GM12864 (cell line): ENCODE measurements around the gene BICC1.

Source experiments
- DNase-seq: peaks from one replicate; pipeline ENCODE4 v3.0.0-alpha.2; 2011; ENCODE audit warnings: low read depth
- H3K4me3 ChIP-seq: 2 replicates; pipeline ENCODE4 v1.5.1; 2011; ENCODE audit warnings: mild to moderate bottlenecking, low read depth, low read length, control low read depth
- TF ChIP-seq, protein P1 (sequence below): IDR thresholded peaks from 2 replicates; pipeline ENCODE4 v1.5.1; 2011; ENCODE audit warnings: low read depth, mild to moderate bottlenecking, moderate library complexity, low read length, control low read depth, inconsistent platforms; ENCODE audit errors: missing control alignments

Gene BICC1

DNA sequence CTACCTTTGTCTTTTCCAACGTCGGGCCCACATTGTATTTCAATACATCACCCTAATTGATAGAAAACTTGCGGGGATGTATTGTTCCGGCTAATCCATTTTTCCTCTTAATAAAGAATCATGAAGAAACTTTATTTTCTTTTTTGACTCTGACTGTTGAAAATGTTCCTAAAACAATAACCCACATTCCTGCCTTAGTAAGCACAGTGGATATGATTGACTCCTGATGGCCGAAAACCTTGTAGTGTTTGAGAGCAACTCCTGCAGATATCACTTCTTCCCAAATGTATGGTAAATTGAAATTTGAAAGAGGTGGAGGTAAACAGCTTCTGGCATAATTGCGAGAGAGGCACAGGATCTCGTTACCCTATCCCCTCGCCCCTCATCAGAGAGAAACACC lies 65.7 kb downstream of the BICC1 start:
- no peak overlapping the region for H3K4me3 ChIP-seq
- TF ChIP-seq, protein P1, sequence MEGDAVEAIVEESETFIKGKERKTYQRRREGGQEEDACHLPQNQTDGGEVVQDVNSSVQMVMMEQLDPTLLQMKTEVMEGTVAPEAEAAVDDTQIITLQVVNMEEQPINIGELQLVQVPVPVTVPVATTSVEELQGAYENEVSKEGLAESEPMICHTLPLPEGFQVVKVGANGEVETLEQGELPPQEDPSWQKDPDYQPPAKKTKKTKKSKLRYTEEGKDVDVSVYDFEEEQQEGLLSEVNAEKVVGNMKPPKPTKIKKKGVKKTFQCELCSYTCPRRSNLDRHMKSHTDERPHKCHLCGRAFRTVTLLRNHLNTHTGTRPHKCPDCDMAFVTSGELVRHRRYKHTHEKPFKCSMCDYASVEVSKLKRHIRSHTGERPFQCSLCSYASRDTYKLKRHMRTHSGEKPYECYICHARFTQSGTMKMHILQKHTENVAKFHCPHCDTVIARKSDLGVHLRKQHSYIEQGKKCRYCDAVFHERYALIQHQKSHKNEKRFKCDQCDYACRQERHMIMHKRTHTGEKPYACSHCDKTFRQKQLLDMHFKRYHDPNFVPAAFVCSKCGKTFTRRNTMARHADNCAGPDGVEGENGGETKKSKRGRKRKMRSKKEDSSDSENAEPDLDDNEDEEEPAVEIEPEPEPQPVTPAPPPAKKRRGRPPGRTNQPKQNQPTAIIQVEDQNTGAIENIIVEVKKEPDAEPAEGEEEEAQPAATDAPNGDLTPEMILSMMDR, result no peak
- DNase-seq, result no peak

DNA sequence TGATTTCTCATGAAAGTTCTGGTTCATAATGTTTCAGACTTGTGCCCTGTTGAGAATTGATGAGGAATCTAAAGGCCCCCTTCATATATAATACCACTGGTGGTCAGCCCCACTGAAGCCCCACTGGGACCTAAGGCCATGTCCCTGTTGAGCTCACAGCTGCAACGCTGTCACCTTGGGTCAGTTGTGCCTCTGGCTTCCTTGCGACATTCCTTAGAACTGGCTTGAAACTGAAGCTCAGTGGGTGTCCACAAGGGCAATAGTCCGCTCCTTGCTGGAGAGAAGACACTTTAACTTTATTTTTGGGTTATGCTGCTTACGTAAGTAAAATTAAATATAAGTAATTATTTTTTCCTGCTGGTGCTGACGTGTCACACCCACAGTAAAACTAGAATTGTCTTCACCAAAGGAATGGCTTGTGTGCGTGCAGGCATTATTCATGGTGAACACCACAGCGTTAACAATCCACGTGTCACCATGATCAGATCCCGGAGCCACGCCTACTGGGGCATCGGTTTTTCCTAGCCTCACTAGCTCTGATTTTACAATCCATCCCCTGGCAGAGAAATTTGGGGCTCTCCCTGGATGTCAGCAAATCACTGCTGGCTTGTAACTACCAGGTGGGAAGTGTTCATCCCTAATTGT lies 66.5 kb downstream of the BICC1 start:
- H3K4me3 ChIP-seq, result no peak overlapping the region
- DNase-seq, result no peak
- TF ChIP-seq, protein P1, result no peak

DNA sequence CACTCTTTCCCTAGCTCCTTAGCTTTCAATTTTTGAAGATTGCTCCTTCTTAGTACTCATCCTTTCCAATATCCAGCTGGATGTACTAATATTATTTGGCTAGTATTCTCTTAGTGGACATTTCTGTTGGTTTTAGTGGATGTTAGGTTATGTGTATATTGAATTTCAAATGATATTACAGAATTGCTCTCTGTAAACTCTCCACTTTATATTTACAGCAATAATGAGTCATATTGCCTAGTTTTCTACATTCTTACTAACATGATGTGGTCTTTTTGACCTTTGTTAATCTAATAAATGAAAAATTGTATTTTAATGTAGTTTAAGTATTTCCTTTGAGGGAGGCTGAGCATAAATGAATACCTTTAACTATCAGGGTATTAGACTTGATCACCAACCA lies 69.4 kb downstream of the BICC1 start:
- DNase-seq, result no peak
- no peak overlapping the region for H3K4me3 ChIP-seq
- TF ChIP-seq, protein P1, result no peak

DNA sequence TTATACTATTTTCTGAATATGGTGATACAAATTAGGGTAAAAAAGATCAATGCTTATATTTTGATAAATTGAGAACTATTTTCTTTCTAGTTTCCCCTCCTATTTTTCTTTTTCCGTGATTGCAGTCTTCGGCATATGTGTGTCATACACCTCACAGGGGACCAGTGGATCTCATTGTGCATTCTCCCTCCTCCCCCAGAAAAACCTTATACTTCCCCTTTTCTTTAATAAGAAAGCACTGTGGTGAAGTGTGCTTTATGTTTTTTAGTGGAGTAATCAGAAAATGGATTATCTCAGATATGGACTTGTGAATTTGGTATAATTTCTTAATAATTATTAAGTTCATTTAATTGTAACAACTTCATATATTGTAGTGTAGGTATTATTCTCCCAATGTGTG lies 72.8 kb downstream of the BICC1 start:
- TF ChIP-seq, protein P1, result no peak
- no peak overlapping the region for H3K4me3 ChIP-seq
- DNase-seq, result no peak

DNA sequence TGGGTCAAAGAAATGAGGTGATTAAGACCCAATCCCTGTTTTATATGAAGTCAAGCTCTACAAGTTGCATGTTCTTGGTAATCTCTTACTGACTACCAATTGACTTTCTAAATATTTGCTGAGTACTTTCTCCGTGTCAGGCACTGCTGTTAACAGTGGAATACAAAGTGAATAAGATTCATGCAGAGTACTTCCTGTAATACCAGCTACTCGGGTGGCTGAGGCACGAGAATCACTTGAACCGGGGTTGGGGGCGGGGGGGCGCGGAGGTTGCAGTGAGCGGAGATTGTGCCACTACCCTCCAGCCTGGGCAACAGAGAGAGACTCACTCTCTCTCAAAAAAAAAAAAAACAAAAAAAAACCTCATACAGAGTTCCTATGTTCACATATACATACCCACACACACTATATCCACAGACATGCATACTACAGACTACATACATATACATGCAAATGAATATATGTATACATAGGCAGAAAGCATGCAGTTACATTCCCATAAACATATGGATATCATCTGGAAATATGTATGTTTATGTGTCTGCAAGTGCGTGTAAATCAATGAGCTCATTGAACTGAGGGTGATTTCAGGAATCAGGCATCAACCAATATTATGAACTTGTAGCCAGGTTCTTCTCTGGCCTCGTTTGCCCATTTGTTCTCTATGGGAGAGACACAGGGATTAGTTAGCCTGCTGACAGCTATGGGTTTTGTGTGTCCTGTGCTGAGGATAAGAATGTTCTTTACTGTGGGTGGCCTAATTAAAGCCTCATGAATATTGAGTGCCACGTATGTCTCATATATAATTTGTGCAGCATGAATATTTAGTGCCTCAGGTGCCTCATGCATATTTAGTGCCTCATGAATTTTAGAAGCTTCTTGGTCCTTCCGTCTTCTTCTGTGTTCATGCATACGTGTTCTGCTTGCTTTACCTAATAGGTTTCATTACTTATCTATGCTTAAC lies 73.9 kb downstream of the BICC1 start:
- no peak for DNase-seq
- TF ChIP-seq, protein P1, result no peak
- H3K4me3 ChIP-seq, result no peak overlapping the region

DNA sequence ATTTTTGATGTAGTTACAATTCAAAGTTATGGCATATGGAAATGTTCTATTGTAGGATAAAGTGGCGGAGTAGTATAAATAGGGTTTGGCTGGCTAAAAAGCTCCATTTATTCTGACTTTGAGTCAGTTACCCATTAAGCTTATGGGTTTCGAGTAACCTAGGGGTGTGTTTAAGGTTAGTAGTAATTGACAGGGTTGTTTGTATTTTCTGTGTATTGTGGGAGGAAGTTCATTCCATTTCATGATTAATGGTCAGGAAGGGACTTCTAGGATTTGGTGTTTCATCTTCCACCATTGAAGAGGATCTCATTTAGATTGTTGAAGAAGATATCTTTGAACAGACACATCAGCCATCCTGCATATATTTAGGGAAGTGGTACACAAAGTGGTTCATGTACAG lies 75.0 kb downstream of the BICC1 start:
- H3K4me3 ChIP-seq, result no peak overlapping the region
- TF ChIP-seq, protein P1, result no peak
- DNase-seq, result no peak
